Measurements from ENCODE around the gene C22orf42. TPM values are rescaled to one million over a fixed set of nuclear protein-coding genes. Genes with fewer than 3 reads are reported as not detected.

Gene C22orf42, protein sequence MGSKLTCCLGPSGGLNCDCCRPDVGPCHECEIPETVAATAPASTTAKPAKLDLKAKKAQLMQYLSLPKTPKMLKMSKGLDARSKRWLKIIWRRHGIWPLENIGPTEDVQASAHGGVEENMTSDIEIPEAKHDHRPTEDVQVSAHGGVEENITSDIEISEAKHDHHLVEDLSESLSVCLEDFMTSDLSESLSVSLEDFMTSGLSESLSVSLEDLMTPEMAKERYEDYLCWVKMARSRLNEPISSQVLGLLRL
- not detected for polyA plus RNA-seq (2012; ENCODE audit: insufficient read depth, insufficient read length, low read depth)

DNA sequence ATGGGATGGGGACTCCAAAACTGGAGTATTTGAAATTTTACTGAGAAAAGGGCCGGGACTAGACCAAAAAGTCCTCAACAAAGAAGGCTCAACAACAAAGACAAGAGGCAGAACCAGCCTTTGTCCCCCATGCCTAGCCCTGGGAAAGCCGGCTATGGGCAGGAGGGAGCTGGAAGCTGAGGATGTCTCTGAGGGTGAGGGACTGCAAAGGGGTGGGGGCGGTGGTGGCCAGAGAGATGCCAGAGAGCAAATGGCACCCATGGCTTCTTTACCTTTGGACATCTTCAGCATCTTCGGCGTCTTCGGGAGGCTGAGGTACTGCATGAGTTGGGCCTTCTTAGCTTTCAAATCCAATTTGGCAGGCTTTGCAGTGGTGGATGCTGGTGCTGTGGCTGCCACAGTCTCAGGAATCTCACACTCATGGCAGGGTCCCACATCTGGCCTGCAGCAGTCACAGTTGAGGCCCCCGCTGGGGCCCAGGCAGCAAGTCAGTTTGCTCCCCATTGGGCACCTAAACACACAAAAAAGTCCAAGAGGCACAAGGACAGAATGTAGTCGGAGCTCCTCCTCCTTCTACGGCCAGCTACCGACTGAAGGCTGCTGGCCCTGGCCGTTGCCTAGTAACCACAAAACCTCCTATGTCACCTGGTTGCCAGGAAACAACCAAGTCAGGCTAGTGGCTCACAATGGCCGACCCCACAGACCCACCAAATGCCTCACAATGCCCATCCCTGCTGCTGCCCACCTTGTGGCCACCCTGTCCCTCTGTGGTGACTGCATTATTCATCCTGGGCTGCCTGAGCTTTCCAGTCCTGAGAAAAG lies at the start of gene C22orf42:
Gene C22orf42, minus strand, starts transcription at position 592 of the 822 bp plus-strand sequence. Its CDS starts 88 bp downstream, at position 504.
- no peak within 1 kb of the TSS for H3K4me3 ChIP-seq (ENCODE audit: low read depth, low read length)
- DNase-seq: no peak
- H3K4me1 ChIP-seq: no peaks in the 10 kb centered on the region
- TF ChIP-seq, protein P1, sequence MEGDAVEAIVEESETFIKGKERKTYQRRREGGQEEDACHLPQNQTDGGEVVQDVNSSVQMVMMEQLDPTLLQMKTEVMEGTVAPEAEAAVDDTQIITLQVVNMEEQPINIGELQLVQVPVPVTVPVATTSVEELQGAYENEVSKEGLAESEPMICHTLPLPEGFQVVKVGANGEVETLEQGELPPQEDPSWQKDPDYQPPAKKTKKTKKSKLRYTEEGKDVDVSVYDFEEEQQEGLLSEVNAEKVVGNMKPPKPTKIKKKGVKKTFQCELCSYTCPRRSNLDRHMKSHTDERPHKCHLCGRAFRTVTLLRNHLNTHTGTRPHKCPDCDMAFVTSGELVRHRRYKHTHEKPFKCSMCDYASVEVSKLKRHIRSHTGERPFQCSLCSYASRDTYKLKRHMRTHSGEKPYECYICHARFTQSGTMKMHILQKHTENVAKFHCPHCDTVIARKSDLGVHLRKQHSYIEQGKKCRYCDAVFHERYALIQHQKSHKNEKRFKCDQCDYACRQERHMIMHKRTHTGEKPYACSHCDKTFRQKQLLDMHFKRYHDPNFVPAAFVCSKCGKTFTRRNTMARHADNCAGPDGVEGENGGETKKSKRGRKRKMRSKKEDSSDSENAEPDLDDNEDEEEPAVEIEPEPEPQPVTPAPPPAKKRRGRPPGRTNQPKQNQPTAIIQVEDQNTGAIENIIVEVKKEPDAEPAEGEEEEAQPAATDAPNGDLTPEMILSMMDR (IDR thresholded peaks at IDR 0.05; ENCODE audit: low read depth, low read length): no peak
- H3K27me3 ChIP-seq: peaks cover 5% of the 10 kb centered on the region; the same call in 1 of the 2 replicates
- H3K9me3 ChIP-seq: no peaks in the 10 kb centered on the region
- H3K36me3 ChIP-seq: no peaks in the 10 kb centered on the region

DNA sequence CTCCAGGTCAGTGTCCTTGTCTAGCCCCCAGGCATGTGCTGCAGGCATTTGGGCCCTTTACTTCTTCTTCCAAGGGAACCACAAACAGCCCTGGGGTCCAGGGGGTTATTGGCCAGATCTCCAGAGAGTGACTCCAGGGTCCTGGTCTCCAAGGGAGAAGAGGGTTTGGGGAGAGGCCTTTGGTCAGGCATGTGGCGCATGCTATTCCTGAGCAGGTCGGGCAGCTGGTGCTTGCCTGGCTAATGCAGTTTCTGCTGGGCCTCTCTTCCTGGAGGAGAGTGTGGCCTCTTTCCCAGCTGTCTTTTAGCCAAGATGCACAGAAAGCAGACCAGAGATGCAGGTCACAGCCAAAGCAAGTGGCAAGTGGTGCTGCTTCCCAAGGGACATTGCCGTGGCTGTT lies 49.6 kb upstream of the C22orf42 start:
- no peak for DNase-seq
- TF ChIP-seq, protein P1 (IDR thresholded peaks at IDR 0.05; ENCODE audit: low read depth, low read length): no peak
- H3K4me1 ChIP-seq: no peaks in the 10 kb centered on the region
- H3K27me3 ChIP-seq: peaks cover 13% of the 10 kb centered on the region
- H3K4me3 ChIP-seq (ENCODE audit: low read depth, low read length): no peak overlapping the region
- H3K36me3 ChIP-seq: no peaks in the 10 kb centered on the region
- no peaks in the 10 kb centered on the region for H3K9me3 ChIP-seq

DNA sequence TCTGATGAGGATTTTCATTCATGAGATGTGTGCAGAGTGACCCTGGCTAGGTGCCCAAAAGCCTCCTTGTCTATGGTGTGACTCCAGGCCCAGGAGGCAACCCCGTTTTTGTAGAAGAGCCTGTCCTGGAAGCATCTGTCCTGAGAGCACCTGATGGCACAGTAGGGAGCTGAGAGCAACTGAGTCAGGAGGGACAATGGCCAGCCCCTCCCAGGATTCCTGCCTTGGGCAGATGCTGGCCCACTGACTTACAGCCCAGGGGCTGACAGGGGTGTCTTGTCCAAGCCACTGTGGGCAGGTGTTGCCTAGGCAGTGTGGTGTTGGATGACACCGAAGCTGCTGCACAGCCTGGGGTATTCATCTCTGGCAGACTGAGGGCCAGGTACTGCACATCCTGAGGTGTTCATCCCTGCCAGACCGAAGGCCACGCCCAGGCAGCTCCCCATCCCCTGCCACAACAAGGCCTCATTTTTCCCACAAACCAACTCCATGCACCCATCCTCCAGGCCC lies 48.9 kb upstream of the C22orf42 start:
- no peaks in the 10 kb centered on the region for H3K4me1 ChIP-seq
- DNase-seq: no peak
- peaks cover 20% of the 10 kb centered on the region for H3K27me3 ChIP-seq
- TF ChIP-seq, protein P1 (IDR thresholded peaks at IDR 0.05; ENCODE audit: low read depth, low read length): no peak
- no peak overlapping the region for H3K4me3 ChIP-seq (ENCODE audit: low read depth, low read length)
- no peaks in the 10 kb centered on the region for H3K9me3 ChIP-seq
- H3K36me3 ChIP-seq: no peaks in the 10 kb centered on the region

DNA sequence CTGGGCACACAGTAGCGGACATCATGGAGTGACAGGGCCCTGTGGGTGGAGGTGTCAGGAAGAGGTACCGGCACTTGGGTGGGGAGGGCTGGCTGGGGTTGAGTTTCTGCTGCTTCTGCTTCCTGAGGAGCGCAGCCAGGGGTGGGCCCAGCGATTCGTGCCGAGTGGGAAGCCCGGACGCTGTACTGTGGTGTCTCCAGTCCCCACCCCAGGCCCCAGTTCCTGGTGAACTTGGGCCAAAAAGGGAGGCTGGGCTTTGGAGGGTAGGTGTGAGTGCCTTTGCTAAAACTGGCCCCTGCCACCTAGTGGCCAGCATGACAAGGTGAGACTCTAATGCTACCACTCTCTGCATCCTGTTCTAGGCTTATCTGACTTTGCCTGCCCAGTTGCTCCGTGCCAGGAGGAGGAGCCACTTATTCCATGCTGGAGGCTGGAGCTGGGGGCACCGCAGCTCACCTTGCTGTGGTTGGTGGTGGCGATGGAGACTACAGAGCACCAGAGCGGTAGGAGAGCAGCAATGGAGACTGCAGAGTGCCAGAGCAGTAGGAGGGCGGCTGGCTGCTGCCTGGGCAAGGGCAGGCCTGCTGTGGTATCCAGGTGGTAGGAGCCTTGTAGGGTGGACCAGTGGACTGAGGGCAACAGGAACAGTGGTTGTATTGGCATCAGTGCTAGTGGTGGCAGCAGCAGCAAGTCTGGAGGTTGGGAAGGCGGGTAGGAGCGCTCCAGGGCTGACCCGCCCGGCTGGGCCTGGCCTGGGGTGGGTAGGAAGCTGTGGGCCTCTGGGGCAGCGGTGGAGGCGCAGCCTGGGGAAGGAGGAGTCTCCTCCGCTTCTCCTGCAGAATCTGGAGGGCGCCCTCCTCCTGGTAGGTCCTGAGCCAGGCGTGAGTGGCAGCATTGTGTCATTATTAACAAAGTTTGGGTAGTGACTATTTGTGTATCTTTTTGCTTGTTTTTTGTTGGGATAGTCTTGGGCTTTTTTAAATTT lies 48.0 kb upstream of the C22orf42 start:
- H3K27me3 ChIP-seq: peaks cover 29% of the 10 kb centered on the region
- no peaks in the 10 kb centered on the region for H3K36me3 ChIP-seq
- H3K4me3 ChIP-seq (ENCODE audit: low read depth, low read length): no peak overlapping the region
- no peaks in the 10 kb centered on the region for H3K4me1 ChIP-seq
- no peaks in the 10 kb centered on the region for H3K9me3 ChIP-seq
- TF ChIP-seq, protein P1 (IDR thresholded peaks at IDR 0.05; ENCODE audit: low read depth, low read length): peak; percentile 74
- DNase-seq: no peak

DNA sequence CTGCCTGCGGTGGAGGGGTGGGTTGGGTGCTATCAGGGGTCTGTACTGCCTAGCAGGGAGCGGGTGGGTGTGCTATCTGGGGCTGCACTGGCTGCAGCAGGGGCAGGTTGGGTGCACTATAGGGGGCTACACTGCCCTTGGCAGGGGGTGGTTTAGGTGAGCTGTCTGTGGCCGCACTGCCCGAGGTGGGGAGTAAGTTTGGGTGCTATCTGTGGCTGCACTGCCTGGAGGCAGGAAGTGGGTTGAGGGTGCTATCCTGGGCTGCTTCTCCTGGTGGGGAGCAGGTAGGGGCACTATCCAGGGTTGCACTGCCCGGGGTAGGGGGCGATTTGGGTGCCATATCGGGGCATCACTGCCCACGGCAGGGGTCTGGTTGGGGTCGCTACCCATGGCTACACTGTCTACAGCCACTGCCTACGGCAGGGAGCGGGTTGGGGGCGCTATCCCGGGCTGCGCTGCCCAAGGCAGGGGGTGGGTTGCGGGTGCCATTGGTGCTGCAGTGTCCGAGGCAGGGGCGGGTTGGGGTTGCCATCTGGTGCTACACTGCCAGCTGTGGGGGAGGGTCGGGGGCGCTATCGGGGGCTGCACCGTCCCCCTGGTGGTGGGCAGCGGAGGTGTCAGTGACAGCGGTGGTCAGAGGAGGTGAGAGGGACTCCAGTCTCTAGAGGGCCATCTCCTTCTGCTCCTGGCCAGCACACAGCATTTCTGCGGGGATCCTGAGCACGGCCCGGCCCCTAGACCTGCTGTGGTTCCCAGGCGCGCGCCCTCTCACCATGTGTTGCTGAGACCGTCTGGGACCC lies 47.1 kb upstream of the C22orf42 start:
- H3K36me3 ChIP-seq: no peaks in the 10 kb centered on the region
- TF ChIP-seq, protein P1 (IDR thresholded peaks at IDR 0.05; ENCODE audit: low read depth, low read length): no peak
- DNase-seq: no peak
- H3K4me1 ChIP-seq: no peaks in the 10 kb centered on the region
- H3K27me3 ChIP-seq: peaks cover 33% of the 10 kb centered on the region
- H3K4me3 ChIP-seq (ENCODE audit: low read depth, low read length): no peak overlapping the region
- no peaks in the 10 kb centered on the region for H3K9me3 ChIP-seq
